GM12875 (cell line): ENCODE results near the gene RBM17.

Experiments
- H3K4me3 ChIP-seq: one replicate; pipeline ENCODE4 v1.5.1; 2011; ENCODE audit warnings: low read depth, low read length, control low read depth
- CTCF ChIP-seq: IDR thresholded peaks from 2 replicates; pipeline ENCODE4 v1.5.1; 2011; ENCODE audit warnings: low read depth, mild to moderate bottlenecking, control low read depth, inconsistent platforms, low read length, moderate library complexity, borderline replicate concordance; ENCODE audit not compliant: insufficient read depth

RBM17 gene

DNA sequence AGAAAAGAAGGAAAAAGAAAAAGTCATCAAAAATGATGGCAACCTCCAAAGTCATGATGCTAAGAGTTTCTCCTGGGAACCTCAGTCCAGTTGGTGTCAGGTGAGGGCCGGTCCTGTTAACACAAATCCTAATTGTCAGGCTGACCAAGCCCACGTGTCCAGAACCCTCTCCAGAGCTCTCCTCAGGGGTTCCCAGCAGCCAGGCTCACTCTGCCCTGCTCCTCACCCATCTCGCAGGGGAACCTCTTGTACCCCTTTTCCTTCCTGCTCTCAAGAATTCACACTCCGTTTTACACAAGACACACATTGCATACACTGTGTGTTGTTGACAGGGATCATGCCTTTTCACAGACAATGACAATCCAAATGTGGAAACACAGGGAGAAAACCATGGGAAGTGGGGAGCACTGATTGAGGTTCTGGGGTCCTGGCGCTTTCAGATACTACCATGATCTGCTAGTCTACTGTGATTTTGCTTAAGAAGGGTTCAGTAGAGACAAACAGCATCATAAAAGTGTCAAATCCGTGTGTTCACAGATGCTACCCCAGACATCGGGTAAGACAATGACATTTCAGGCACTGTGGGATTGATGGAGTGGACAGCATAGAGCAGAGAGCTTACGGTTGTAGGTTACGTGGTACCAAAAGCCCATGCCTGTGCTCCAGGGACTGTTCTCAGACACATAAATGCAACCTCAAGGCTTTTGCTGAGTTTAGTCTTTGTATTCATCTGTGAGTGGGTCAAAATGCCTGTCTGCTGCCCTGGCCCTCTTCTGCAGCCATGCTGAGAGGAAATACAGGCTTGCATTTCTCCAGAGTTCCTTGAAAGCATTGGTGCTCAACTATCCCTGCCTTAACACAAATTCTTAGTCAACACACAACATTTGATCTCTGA, 42.7 kb upstream of the RBM17 start:
- H3K4me3 ChIP-seq: no peak overlapping the region
- no peak for TF ChIP-seq CTCF

DNA sequence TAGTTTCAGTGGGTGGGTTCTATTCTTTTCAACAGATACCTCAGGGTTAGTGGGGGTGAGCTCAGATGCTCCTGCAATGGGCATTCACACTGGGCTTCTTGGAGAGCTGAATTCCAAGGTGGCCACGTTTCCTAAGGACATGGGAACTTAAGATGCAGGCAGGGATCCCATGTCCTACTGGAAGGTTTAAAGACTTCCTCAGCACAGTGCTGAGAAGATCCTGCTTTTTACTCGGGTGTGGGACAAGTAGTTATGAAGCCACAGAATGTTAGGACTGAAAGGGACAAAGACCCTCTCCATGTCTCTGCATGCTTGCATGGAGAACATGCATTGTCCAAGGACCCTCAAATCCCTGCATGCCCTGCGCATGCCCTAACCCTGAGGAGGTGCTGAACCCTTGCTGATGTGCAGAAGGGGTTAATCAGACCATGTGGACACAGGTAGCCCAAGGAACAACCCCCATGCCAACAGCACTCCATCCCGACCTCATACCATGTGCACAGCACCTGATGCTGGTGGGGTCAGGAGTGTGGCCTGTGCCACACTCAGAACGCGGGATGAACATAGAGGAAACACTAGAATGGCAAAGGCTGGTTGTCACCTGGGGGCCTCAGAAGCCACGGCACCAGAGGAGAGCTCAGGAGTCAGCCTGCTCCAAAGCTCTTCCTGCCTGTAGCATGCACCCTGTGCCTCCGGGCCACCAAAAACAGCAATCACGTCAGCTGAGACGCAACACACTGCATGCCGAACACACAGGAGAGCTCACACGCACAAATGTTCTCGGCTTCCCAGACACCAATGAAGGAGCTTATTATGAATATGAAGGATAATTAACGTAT, 41.8 kb upstream of the RBM17 start:
- H3K4me3 ChIP-seq: no peak overlapping the region
- no peak for TF ChIP-seq CTCF

- TF ChIP-seq CTCF: no peak
- no peak overlapping the region for H3K4me3 ChIP-seq
These were observed 41.0 kb upstream of the RBM17 start for GRCh38 chr10:6047847-6048246.

GRCh38 chr10:6048281-6049030, 40.4 kb upstream of the RBM17 start:
- no peak overlapping the region for H3K4me3 ChIP-seq

GRCh38 chr10:6049031-6049400, 39.8 kb upstream of the RBM17 start:
- no peak for TF ChIP-seq CTCF
- H3K4me3 ChIP-seq: no peak overlapping the region

More at GRCh38 chr10:6048281-6049030, 40.4 kb upstream of the RBM17 start:
- no peak for TF ChIP-seq CTCF

GRCh38 chr10:6050801-6051445, 37.9 kb upstream of the RBM17 start:
- peak overlapping the region; percentile 33 for H3K4me3 ChIP-seq
- TF ChIP-seq CTCF: 0 out of 2 replicates have a peak, but pooled peaks have one; percentile 20
